DMS 273 (cell line): ENCODE data around the gene FIGN.

Source experiments
- DNase-seq: peaks from one replicate; lab custom pipeline; 2025; ENCODE audit not compliant: unreplicated experiment; lab: John Stamatoyannopoulos, UW

FIGN gene

GRCh38 chr2:163737563-163737962 is 1.8 kb upstream of the FIGN start:
- DNase-seq, result no peak

- DNase-seq, result no peak
Measured at GRCh38 chr2:163737190-163737439, 1.3 kb upstream of the FIGN start.

GRCh38 chr2:163736433-163737189 is 803 bp upstream of the FIGN start:
- DNase-seq, result peak; percentile 37

- no peak for DNase-seq
Measured at GRCh38 chr2:163734881-163735684, 725 bp downstream of the FIGN start.

GRCh38 chr2:163734401-163734800 is 1.4 kb downstream of the FIGN start:
- no peak for DNase-seq

GRCh38 chr2:163733956-163734355 is 1.9 kb downstream of the FIGN start:
- DNase-seq, result no peak

- no peak for DNase-seq
Measured at GRCh38 chr2:163733301-163733938, 2.4 kb downstream of the FIGN start.

- DNase-seq, result no peak
Measured at GRCh38 chr2:163732727-163733126, 3.1 kb downstream of the FIGN start.

- no peak for DNase-seq
Measured at GRCh38 chr2:163731735-163732134, 4.1 kb downstream of the FIGN start.

GRCh38 chr2:163730556-163730955 is 5.3 kb downstream of the FIGN start:
- no peak for DNase-seq

- no peak for DNase-seq
Measured at GRCh38 chr2:163729636-163730273, 6.1 kb downstream of the FIGN start.

- DNase-seq, result no peak
Measured at GRCh38 chr2:163723881-163724280, 11.9 kb downstream of the FIGN start.

GRCh38 chr2:163723348-163723747 is 12.5 kb downstream of the FIGN start:
- no peak for DNase-seq

- no peak for DNase-seq
Measured at GRCh38 chr2:163719331-163719730, 16.5 kb downstream of the FIGN start.

- DNase-seq, result no peak
Measured at GRCh38 chr2:163717993-163718680, 17.7 kb downstream of the FIGN start.

GRCh38 chr2:163717515-163717914 is 18.3 kb downstream of the FIGN start:
- no peak for DNase-seq

- DNase-seq, result no peak
Measured at GRCh38 chr2:163716101-163716500, 19.7 kb downstream of the FIGN start.

- DNase-seq, result no peak
Measured at GRCh38 chr2:163715668-163716067, 20.1 kb downstream of the FIGN start.

GRCh38 chr2:163715199-163715598 is 20.6 kb downstream of the FIGN start:
- no peak for DNase-seq

GRCh38 chr2:163713534-163714311 is 22.1 kb downstream of the FIGN start:
- no peak for DNase-seq
